Upper lobe of left lung (tissue), 4 donors: ENCODE results near the gene CENPP.

Experiments used
- POLR2A ChIP-seq, 4 donors: fragments of 450-650 bp; IDR thresholded peaks; one replicate each; pipeline ENCODE4 v1.5.1; 2016 to 2017; ENCODE audit warnings: antibody characterized with exemption in 4 of 4, mild to moderate bottlenecking in 2 of 4
- POLR2AphosphoS5 ChIP-seq, 2 donors: sonication (generic); formaldehyde crosslinking; IDR thresholded peaks; one replicate each; pipeline ENCODE4 v1.5.1; 2017; ENCODE audit warnings: antibody characterized with exemption in 2 of 2
- TF ChIP-seq, protein P1 (sequence below), 6 experiments: fragments of 450-650 bp in 4 of 6; fragments of 200-600 bp in 2 of 6; sonication (generic) in 2 of 6; IDR thresholded peaks; one replicate each; pipeline ENCODE4 v1.5.1; 2016 to 2019; ENCODE audit warnings: antibody characterized with exemption in 6 of 6

DNA sequence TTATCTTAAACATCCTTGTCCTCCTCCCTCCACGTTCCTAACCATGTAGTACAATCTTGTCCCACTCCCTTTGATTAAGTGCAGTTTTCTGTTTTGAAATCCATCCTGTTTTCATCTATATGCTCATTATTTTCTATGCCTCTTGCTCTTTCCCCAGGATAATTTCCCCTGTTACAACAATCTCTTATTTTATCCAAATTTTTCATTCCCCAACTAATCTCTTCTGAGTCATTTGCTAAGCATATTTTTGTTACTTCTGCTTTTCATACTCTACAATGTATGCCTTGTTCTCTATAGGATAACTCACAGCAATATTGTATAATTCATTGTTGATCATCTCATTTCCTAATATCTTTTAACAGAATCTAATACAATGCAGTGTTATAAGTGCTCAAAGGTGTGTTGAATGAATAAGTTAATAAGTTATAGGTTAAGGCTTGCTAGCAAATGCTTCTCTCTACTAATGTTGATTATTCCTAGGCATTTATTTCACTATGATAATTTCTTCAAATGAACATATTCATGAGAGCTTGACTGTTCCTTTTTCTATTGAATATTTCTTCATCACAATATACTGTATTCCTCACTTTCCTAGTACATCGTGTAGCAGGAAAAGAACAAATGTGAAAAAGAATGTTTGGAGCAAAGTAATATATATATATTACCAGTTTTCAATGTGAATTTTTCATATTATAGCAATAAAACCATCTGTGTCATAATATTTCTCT is 97.0 kb downstream of the CENPP start:
- TF ChIP-seq, protein P1, sequence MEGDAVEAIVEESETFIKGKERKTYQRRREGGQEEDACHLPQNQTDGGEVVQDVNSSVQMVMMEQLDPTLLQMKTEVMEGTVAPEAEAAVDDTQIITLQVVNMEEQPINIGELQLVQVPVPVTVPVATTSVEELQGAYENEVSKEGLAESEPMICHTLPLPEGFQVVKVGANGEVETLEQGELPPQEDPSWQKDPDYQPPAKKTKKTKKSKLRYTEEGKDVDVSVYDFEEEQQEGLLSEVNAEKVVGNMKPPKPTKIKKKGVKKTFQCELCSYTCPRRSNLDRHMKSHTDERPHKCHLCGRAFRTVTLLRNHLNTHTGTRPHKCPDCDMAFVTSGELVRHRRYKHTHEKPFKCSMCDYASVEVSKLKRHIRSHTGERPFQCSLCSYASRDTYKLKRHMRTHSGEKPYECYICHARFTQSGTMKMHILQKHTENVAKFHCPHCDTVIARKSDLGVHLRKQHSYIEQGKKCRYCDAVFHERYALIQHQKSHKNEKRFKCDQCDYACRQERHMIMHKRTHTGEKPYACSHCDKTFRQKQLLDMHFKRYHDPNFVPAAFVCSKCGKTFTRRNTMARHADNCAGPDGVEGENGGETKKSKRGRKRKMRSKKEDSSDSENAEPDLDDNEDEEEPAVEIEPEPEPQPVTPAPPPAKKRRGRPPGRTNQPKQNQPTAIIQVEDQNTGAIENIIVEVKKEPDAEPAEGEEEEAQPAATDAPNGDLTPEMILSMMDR (IDR thresholded peaks at IDR 0.05), result no peak
- no peak for TF ChIP-seq POLR2A (IDR thresholded peaks at IDR 0.05)
- TF ChIP-seq POLR2AphosphoS5 (IDR thresholded peaks at IDR 0.05), result no peak
